ENCODE results near the gene FOXP1.

- TF ChIP-seq CTCF (IDR thresholded peaks at IDR 0.05) (no peak), POLR2A (IDR thresholded peaks at IDR 0.05) (no peak), POLR2AphosphoS5 (IDR thresholded peaks at IDR 0.05) (no peak)
These were observed 465.1 kb downstream of the FOXP1 start for GRCh38 chr3:71118436-71118835.

Measured in breast epithelium (tissue), 3 donors.